OCI-LY3 (cell line): ENCODE results near the gene OBSL1.

Source experiments
- H2AFZ ChIP-seq: fragments of 200-600, 300-600 bp; shearing (Covaris generic); 2 replicates; pipeline ENCODE4 v1.6.0; 2014; ENCODE audit warnings: antibody characterized with exemption, low read depth, low read length
- H3K27ac ChIP-seq: fragments of 200-600, 300-600 bp; sonication (generic); 2 replicates; pipeline ENCODE4 v1.5.1; 2014; ENCODE audit warnings: mild to moderate bottlenecking, low read length, moderate library complexity, mixed read lengths
- H3K27me3 ChIP-seq: fragments of 200-600, 300-600 bp; sonication (generic); 2 replicates; pipeline ENCODE4 v1.6.1; 2014; ENCODE audit warnings: low read depth, low read length, mixed read lengths
- H3K36me3 ChIP-seq: fragments of 200-600, 300-600 bp; sonication (generic); replicated peaks from 2 replicates; pipeline ENCODE3; 2014; ENCODE audit warnings: low read depth, low read length, mixed read lengths
- H3K4me1 ChIP-seq: fragments of 300-600, 200-600 bp; sonication (generic); 2 replicates; pipeline ENCODE4 v1.6.1; 2014; ENCODE audit warnings: low read length, mixed read lengths
- H3K4me2 ChIP-seq: fragments of 200-600, 300-600 bp; sonication (generic); 2 replicates; pipeline ENCODE4 v1.6.1; 2014; ENCODE audit warnings: low read length, mixed read lengths
- H3K4me3 ChIP-seq: fragments of 300-600, 200-600 bp; sonication (generic); 2 replicates; pipeline ENCODE4 v1.5.1; 2014; ENCODE audit warnings: antibody characterized with exemption, mild to moderate bottlenecking, low read length, moderate library complexity
- H3K79me2 ChIP-seq: fragments of 300-600, 200-600 bp; shearing (Covaris generic); 2 replicates; pipeline ENCODE4 v1.6.1; 2014; ENCODE audit warnings: mild to moderate bottlenecking, low read length, mixed read lengths
- H3K9ac ChIP-seq: fragments of 300-600, 200-600 bp; shearing (Covaris generic); 2 replicates; pipeline ENCODE4 v1.6.0; 2014; ENCODE audit warnings: mild to moderate bottlenecking, low read length, moderate library complexity
- H3K9me3 ChIP-seq: fragments of 200-600, 300-600 bp; shearing (Covaris generic); 2 replicates; pipeline ENCODE4 v1.6.1; 2014; ENCODE audit warnings: low read length, mixed read lengths; ENCODE audit not compliant: insufficient read depth
- H4K20me1 ChIP-seq: fragments of 200-600, 300-600 bp; sonication (generic); 2 replicates; pipeline ENCODE4 v1.6.1; 2016; ENCODE audit warnings: low read length, mixed read lengths; ENCODE audit not compliant: insufficient read depth
- CTCF ChIP-seq: fragments of 200-600, 300-600 bp; sonication (generic); IDR thresholded peaks from 2 replicates; pipeline ENCODE4 v1.5.1; 2014; ENCODE audit warnings: antibody characterized with exemption, low read length, low read depth
- EZH2phosphoT487 ChIP-seq: fragments of 200-600 bp; shearing (Covaris generic); IDR thresholded peaks from 2 replicates; pipeline ENCODE4 v1.6.1; 2018; ENCODE audit warnings: antibody characterized with exemption, mixed run types, low read depth

Gene OBSL1

DNA sequence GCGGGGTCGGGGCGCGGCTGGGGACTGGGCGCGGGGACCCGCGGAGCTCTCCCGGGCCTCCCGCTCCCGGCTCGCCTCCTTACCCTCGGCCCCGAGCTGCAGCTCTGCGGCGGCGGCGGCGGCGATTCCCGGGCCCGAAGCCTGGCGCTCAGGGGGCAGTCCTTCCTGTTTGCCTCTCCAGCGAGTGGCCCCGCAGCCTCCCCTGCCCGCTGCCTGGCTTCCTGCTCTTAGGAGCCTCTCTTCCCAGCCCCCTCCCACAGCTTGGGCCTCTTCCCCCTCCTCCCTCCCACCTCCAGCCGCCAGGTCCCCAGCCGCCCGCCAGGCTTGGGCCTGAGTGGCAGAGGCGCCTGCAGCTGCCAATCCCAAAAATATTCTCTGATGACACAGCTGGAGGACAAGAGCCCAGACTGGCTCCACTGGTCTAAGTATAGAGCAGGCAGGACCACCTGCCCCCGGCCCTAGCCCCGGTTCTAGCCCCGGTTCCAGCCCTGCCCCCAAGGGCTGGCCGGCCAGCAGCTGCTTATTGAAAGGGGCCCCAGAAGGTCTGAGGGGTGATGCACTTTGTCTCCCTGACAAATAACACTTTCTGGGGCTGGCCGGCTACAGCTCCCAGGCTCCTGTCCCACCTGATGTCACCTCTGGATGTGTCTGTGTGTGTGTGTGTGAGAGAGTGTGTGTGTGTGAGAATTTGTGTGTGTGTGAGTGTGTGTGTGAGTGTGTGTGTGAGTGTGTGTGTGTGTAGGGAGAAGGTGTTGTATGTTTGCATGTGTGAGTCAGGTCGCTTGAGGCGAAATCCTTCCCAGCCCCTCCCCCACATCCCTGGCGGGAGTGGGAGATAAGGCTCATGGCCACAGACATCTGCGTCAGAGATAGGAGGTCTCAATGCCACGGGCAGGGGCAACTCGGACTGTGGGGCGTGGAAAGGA, at the start of gene OBSL1:
Gene OBSL1, minus strand, starts transcription at position 229 of the 926 bp plus-strand sequence. CDS start 307 bp downstream, outside the sequence.
- H3K27ac ChIP-seq, result no peak within 1 kb of the TSS
- no peaks in the 10 kb centered on the region for H3K27me3 ChIP-seq
- H3K79me2 ChIP-seq, result no peaks in the 10 kb centered on the region
- H3K9ac ChIP-seq, result no peak within 1 kb of the TSS
- no peaks in the 10 kb centered on the region for H3K4me1 ChIP-seq
- no peaks in the 10 kb centered on the region for H3K9me3 ChIP-seq
- no peak within 1 kb of the TSS for H3K4me3 ChIP-seq
- no peaks in the 10 kb centered on the region for H4K20me1 ChIP-seq
- H3K36me3 ChIP-seq, result no peaks in the 10 kb centered on the region
- TF ChIP-seq CTCF, result no peak
- no peak for TF ChIP-seq EZH2phosphoT487
- H3K4me2 ChIP-seq, result no peak within 1 kb of the TSS
- H2AFZ ChIP-seq, result no peak within 1 kb of the TSS

- H3K4me3 ChIP-seq, result no peak overlapping the region
These were observed 49.2 kb upstream of the OBSL1 start for GRCh38 chr2:219620546-219620945.

GRCh38 chr2:219619235-219619634, 47.9 kb upstream of the OBSL1 start:
- no peak overlapping the region for H3K9ac ChIP-seq
- no peaks in the 10 kb centered on the region for H3K79me2 ChIP-seq
- no peaks in the 10 kb centered on the region for H3K36me3 ChIP-seq
- H2AFZ ChIP-seq, result no peak overlapping the region
- no peaks in the 10 kb centered on the region for H3K9me3 ChIP-seq
- TF ChIP-seq EZH2phosphoT487, result no peak
- no peak for TF ChIP-seq CTCF
- peaks cover 3% of the 10 kb centered on the region; the same call in 1 of the 2 replicates for H3K27me3 ChIP-seq
- no peak overlapping the region for H3K4me3 ChIP-seq
- H3K27ac ChIP-seq, result no peak overlapping the region
- H3K4me2 ChIP-seq, result no peak overlapping the region
- no peaks in the 10 kb centered on the region for H4K20me1 ChIP-seq
- H3K4me1 ChIP-seq, result no peaks in the 10 kb centered on the region

More at GRCh38 chr2:219620546-219620945, 49.2 kb upstream of the OBSL1 start:
- Histone ChIP-seq H3K27ac (no peak overlapping the region), H3K27me3 (peaks cover 3% of the 10 kb centered on the region; the same call in 1 of the 2 replicates), H3K4me1 (no peaks in the 10 kb centered on the region), H3K79me2 (no peaks in the 10 kb centered on the region), H4K20me1 (no peaks in the 10 kb centered on the region), H2AFZ (no peak overlapping the region), H3K36me3 (no peaks in the 10 kb centered on the region), H3K9ac (no peak overlapping the region), H3K9me3 (no peaks in the 10 kb centered on the region), H3K4me2 (no peak overlapping the region)
- TF ChIP-seq CTCF (no peak), EZH2phosphoT487 (no peak)

DNA sequence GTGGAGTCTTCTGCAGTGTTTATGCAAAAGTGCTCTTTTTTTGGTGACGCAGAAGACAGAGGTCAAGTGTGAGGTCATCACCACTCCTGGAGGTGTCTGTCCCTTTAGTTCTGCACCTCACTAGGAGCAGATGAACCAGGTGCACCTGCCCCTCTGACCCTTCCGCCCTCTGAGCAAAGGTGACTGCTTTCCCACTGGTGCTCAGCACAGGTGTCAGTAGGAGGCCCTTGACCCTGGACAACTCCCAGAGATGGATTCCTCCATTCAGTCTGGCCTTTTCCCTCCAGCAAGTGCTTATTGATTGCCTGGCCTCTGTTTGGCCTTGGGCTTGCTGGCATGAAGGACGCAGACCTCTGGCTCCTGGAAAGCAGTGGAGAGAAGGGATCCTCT, 47.4 kb upstream of the OBSL1 start:
- Histone ChIP-seq H3K4me1 (no peaks in the 10 kb centered on the region), H3K36me3 (no peaks in the 10 kb centered on the region), H3K27me3 (peaks cover 3% of the 10 kb centered on the region; the same call in 1 of the 2 replicates), H3K9ac (no peak overlapping the region), H3K27ac (no peak overlapping the region), H2AFZ (no peak overlapping the region), H3K4me2 (no peak overlapping the region), H3K9me3 (no peaks in the 10 kb centered on the region), H3K79me2 (no peaks in the 10 kb centered on the region), H4K20me1 (no peaks in the 10 kb centered on the region), H3K4me3 (no peak overlapping the region)
- TF ChIP-seq EZH2phosphoT487 (no peak), CTCF (no peak)
